PFSK-1 (cell line): ENCODE data around the gene RPTOR.

Experiments used
- FOXP2 ChIP-seq: optimal IDR thresholded peaks from 2 replicates; pipeline ENCODE3; 2011; ENCODE audit warnings: borderline replicate concordance, control low read depth, inconsistent platforms; ENCODE audit not compliant: insufficient read depth; ENCODE audit errors: extremely low read length, extremely low read depth
- POLR2AphosphoS5 ChIP-seq: IDR thresholded peaks from 2 replicates; pipeline ENCODE4 v1.6.1; 2012; ENCODE audit warnings: low read depth, mild to moderate bottlenecking, control low read depth, low read length, moderate library complexity
- SIN3A ChIP-seq: IDR thresholded peaks from 2 replicates; pipeline ENCODE4 v1.6.1; 2012; ENCODE audit warnings: mild to moderate bottlenecking, low read length, moderate library complexity, borderline replicate concordance; ENCODE audit not compliant: insufficient read depth
- TAF1 ChIP-seq: IDR thresholded peaks from 2 replicates; pipeline ENCODE4 v1.6.1; 2012; ENCODE audit warnings: low read length, control low read depth, borderline replicate concordance; ENCODE audit not compliant: insufficient read depth
- TF ChIP-seq, protein P1 (sequence below), 2 experiments: IDR thresholded peaks; 2 replicates each; pipeline versions ENCODE4 v1.6.1 to v1.8.0; 2011 to 2012; ENCODE audit warnings: low read depth in 2 of 2, low read length in 2 of 2, control low read depth in 1 of 2, inconsistent platforms in 1 of 2, mild to moderate bottlenecking in 1 of 2, moderate library complexity in 1 of 2; ENCODE audit not compliant: insufficient read depth in 1 of 2

DNA sequence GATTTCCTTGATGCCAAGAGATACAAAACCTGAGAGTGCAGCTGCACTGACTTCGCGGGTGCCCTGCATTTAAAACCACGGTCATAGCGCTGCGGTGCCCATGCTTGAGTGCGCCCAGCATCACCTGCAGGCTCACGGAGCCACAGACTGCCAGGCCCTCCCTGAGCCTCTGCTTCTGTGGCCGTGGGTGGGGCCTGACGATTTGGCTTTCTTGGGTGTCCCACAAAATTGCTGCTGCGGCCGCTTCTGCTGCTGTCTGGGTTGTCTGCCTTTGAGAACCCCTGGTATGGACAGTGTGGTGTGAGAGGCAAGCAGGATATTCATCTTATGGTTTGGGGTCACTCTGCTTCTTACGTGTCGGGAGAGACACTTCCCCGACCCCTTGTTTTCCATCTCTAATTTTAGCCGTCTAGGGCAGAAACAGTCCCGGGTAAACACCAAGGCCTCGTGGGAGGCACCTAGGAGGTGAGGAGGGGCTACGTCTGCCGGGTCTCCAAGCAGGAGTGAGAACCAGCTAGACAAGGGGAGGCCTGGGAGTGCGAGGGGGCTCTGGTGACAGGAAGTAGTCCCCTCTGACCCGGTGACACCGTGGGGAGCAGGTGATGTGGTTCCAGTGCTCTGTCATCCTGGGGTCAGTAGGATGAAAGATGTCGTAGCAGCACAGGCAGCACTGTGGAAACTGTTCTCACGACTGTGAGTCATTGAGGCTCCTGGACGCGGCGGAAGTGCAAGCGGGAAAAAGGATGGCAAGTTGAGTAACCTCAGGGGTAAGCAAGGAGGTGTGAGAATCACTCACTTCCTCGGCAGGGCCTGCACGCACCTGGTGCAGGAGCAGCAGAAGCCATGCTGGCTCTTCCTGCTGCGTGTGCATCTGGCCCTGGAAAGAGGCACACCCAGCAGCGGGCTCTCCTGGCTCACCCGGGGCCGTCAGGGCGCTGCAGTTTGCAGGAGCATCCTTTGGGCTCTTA, 176.3 kb downstream of the RPTOR start:
- no peak for TF ChIP-seq TAF1
- TF ChIP-seq, protein P1, sequence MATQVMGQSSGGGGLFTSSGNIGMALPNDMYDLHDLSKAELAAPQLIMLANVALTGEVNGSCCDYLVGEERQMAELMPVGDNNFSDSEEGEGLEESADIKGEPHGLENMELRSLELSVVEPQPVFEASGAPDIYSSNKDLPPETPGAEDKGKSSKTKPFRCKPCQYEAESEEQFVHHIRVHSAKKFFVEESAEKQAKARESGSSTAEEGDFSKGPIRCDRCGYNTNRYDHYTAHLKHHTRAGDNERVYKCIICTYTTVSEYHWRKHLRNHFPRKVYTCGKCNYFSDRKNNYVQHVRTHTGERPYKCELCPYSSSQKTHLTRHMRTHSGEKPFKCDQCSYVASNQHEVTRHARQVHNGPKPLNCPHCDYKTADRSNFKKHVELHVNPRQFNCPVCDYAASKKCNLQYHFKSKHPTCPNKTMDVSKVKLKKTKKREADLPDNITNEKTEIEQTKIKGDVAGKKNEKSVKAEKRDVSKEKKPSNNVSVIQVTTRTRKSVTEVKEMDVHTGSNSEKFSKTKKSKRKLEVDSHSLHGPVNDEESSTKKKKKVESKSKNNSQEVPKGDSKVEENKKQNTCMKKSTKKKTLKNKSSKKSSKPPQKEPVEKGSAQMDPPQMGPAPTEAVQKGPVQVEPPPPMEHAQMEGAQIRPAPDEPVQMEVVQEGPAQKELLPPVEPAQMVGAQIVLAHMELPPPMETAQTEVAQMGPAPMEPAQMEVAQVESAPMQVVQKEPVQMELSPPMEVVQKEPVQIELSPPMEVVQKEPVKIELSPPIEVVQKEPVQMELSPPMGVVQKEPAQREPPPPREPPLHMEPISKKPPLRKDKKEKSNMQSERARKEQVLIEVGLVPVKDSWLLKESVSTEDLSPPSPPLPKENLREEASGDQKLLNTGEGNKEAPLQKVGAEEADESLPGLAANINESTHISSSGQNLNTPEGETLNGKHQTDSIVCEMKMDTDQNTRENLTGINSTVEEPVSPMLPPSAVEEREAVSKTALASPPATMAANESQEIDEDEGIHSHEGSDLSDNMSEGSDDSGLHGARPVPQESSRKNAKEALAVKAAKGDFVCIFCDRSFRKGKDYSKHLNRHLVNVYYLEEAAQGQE (IDR thresholded peaks at IDR 0.05; ENCODE audit: insufficient read depth in 1 of 2, low read depth in 2 of 2, low read length in 2 of 2): no peak
- TF ChIP-seq POLR2AphosphoS5: no peak
- TF ChIP-seq SIN3A: 0 out of 2 replicates have a peak, but pooled peaks have one; percentile 12
- TF ChIP-seq FOXP2: peak; percentile 68
